ENCODE measurements around the gene PAPLN. TPM values are rescaled to one million over a fixed set of nuclear protein-coding genes. Genes with fewer than 3 reads are reported as not detected.

The PAPLN gene
- total and polyA plus RNA-seq, 4 experiments from 2014 or later = 0.11 to 0.50 (median 0.25) TPM

DNA sequence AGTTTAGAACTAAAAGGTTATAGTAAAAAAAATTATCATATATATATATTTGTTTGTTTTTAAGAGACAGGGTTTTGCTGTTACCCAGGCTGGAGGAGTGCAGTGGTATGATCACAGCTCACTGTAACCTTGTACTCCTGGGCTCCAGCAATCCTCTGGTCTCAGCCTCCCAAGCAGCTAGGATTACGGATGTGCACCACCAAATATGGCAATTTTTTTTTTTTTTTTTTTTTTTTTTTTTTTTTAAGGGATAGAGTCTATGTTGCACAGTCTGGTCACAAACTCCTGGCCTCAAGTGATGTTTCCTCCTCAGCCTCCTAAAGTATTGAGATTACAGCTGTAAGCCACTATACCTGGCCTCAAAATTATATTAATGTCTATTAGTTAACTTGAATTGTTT, 48.7 kb downstream of the PAPLN start:
- Histone ChIP-seq H3K27ac (ENCODE audit: low read depth, low read length) (no peak overlapping the region), H3K36me3 (ENCODE audit: insufficient read depth, low read length) (peaks cover 50% of the 10 kb centered on the region), H3K4me1 (ENCODE audit: insufficient read depth, low read length) (peaks cover 9% of the 10 kb centered on the region), H3K27me3 (ENCODE audit: insufficient read depth, low read length) (no peaks in the 10 kb centered on the region), H3K9me3 (ENCODE audit: control insufficient read depth in 1 of 2, low read length in 2 of 2) (no peaks in the 10 kb centered on the region), H3K4me3 (ENCODE audit: low read length in 2 of 2) (no peak overlapping the region)
- Mint-ChIP-seq H3K27ac (peak overlapping the region in 1 of 7 donors; percentile 35), H3K4me3 (no peak overlapping the region), H3K9me3 (no peaks in the 10 kb centered on the region), H3K27me3 (no peaks in the 10 kb centered on the region), H3K36me3 (peaks cover 45 to 70% of the 10 kb centered on the region in 2 donors), H3K4me1 (peaks cover 0 to 15% (median 8%) of the 10 kb centered on the region in 4 donors)
- CTCF ChIA-PET (ENCODE audit: partially characterized antibody) = interaction anchor here (0.6 to 1.5 kb wide), 2 partner anchors 9 to 224 kb away, joined by 3 to 7 read pairs; no protein-coding TSS in a partner anchor
- POLR2A ChIA-PET (ENCODE audit: partially characterized antibody) = no interaction called here
- DNase-seq = no peak
- intact Hi-C loops (cut with micrococcal nuclease) = no loop called here

DNA sequence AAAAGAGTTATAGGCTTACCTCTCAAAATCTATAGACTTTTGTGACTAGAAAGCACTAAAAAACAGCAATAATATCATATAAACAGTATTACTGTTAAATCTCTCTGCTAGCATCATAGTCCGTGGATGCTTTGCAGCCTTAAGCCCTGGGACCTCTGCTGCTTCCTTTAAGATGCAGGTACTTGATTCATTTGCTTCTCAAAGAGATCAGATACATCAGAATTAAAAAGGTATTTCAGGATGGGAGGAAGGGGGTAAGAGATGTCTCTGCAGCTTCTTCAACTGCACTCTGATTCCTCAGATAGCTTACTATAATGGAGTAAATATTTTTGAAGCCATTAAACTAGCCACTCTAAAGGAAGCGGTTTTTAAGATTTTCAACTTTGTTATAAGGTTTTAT, 49.3 kb downstream of the PAPLN start:
- Mint-ChIP-seq H3K27me3 (no peaks in the 10 kb centered on the region), H3K27ac (no peak overlapping the region), H3K36me3 (peaks cover 39 to 64% of the 10 kb centered on the region in 2 donors), H3K4me1 (peaks cover 0 to 15% (median 8%) of the 10 kb centered on the region in 4 donors), H3K9me3 (no peaks in the 10 kb centered on the region), H3K4me3 (no peak overlapping the region)
- Histone ChIP-seq H3K4me3 (ENCODE audit: low read length in 2 of 2) (no peak overlapping the region), H3K27me3 (ENCODE audit: insufficient read depth, low read length) (no peaks in the 10 kb centered on the region), H3K4me1 (ENCODE audit: insufficient read depth, low read length) (peaks cover 9% of the 10 kb centered on the region), H3K27ac (ENCODE audit: low read depth, low read length) (no peak overlapping the region), H3K9me3 (ENCODE audit: control insufficient read depth in 1 of 2, low read length in 2 of 2) (no peaks in the 10 kb centered on the region), H3K36me3 (ENCODE audit: insufficient read depth, low read length) (peaks cover 44% of the 10 kb centered on the region)
- POLR2A ChIA-PET (ENCODE audit: partially characterized antibody) = no interaction called here
- intact Hi-C loops (cut with micrococcal nuclease) = no loop called here
- DNase-seq = no peak
- CTCF ChIA-PET (ENCODE audit: partially characterized antibody) = interaction anchor here (0.6 to 1.5 kb wide), 2 partner anchors 9 to 223 kb away, joined by 3 to 7 read pairs; no protein-coding TSS in a partner anchor

DNA sequence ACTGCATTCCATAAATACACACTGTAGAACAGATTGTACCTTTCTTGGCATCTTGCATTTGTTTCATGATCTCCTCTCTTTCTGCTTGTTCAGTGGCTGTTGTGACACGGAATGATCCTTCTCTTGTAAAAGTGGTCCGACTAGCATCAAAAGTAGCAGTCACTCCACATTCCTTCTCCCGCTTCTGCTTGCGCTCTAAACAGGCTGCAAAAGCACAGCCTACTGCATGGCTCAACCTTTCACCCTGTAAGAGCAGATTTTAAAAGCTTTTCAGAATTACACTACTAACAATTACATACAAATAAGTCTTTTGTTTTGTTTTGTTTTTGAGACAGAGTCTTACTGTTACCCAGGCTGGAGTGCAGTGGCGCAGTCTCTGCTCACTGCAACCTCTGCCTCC, 49.8 kb downstream of the PAPLN start:
- ChIA-PET CTCF (ENCODE audit: partially characterized antibody) (interaction anchor here (1.0 to 1.5 kb wide), 2 partner anchors 8 to 185 kb away, joined by 3 to 7 read pairs; no protein-coding TSS in a partner anchor), POLR2A (ENCODE audit: partially characterized antibody) (no interaction called here)
- peaks cover 0 to 12% (median 7%) of the 10 kb centered on the region in 4 donors for H3K4me1 Mint-ChIP-seq
- Histone ChIP-seq H3K4me3 (ENCODE audit: low read length in 2 of 2) (no peak overlapping the region), H3K27ac (ENCODE audit: low read depth, low read length) (no peak overlapping the region), H3K9me3 (ENCODE audit: control insufficient read depth in 1 of 2, low read length in 2 of 2) (no peaks in the 10 kb centered on the region), H3K27me3 (ENCODE audit: insufficient read depth, low read length) (no peaks in the 10 kb centered on the region), H3K36me3 (ENCODE audit: insufficient read depth, low read length) (peaks cover 40% of the 10 kb centered on the region), H3K4me1 (ENCODE audit: insufficient read depth, low read length) (peaks cover 9% of the 10 kb centered on the region)
- no peak overlapping the region for H3K27ac Mint-ChIP-seq
- no peak overlapping the region for H3K4me3 Mint-ChIP-seq
- intact Hi-C loops (cut with micrococcal nuclease) = no loop called here
- peaks cover 36 to 61% of the 10 kb centered on the region in 2 donors for H3K36me3 Mint-ChIP-seq
- H3K9me3 Mint-ChIP-seq = no peaks in the 10 kb centered on the region
- no peaks in the 10 kb centered on the region for H3K27me3 Mint-ChIP-seq
- DNase-seq = no peak

DNA sequence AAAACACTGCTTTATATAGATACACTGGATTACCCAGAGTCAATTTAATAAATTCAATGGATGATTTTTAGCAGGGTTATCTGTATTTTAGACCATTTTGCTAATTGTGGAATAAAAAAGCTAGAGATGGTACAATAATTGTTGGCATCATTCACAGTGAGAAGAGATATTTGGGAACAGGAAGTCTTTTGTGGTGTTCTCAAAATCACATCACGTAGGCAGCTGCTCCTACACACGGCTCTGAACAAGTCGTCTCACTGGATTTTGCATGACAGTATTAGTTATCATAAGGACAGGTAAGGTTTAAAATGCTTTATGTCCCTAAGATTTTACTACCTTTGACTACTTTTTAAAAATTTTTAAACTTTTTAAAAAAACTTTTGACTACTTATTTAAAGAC, 52.0 kb downstream of the PAPLN start:
- Histone ChIP-seq H3K27me3 (ENCODE audit: insufficient read depth, low read length) (no peaks in the 10 kb centered on the region), H3K4me1 (ENCODE audit: insufficient read depth, low read length) (peaks cover 9% of the 10 kb centered on the region), H3K9me3 (ENCODE audit: control insufficient read depth in 1 of 2, low read length in 2 of 2) (no peaks in the 10 kb centered on the region), H3K4me3 (ENCODE audit: low read length in 2 of 2) (no peak overlapping the region), H3K27ac (ENCODE audit: low read depth, low read length) (no peak overlapping the region), H3K36me3 (ENCODE audit: insufficient read depth, low read length) (peaks cover 27% of the 10 kb centered on the region)
- H3K36me3 Mint-ChIP-seq = peaks cover 34 to 55% of the 10 kb centered on the region in 2 donors
- POLR2A ChIA-PET (ENCODE audit: partially characterized antibody) = no interaction called here
- DNase-seq = no peak
- intact Hi-C loops (cut with micrococcal nuclease) = no loop called here
- no peak overlapping the region for H3K27ac Mint-ChIP-seq
- CTCF ChIA-PET (ENCODE audit: partially characterized antibody) = interaction anchor here (1.3 kb wide), 1 partner anchor 182 kb away, joined by 3 read pairs; no protein-coding TSS in a partner anchor
- no peaks in the 10 kb centered on the region for H3K9me3 Mint-ChIP-seq
- no peaks in the 10 kb centered on the region for H3K27me3 Mint-ChIP-seq
- H3K4me1 Mint-ChIP-seq = peaks cover 0 to 7% (median 6%) of the 10 kb centered on the region in 4 donors
- no peak overlapping the region for H3K4me3 Mint-ChIP-seq

DNA sequence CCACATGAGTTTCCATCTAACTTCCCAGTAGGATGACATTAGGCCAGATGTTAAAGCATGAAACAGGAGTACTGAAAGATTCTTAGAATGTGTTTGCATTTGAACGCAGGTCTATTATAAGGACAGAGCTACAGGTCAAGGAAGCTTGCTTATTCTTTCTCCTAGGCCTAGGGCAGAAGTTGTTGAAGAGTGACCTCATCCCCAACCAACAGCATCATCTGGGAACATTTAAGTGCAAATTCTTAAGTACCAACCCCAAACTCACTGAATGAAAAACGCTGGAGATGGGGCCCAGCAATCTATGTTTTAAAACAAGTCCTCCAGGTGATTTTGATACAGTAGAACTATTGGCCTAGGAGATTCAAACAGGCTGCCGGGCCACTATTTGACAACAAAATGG, 52.4 kb downstream of the PAPLN start:
- Mint-ChIP-seq H3K27me3 (no peaks in the 10 kb centered on the region), H3K4me1 (peaks cover 0 to 7% (median 6%) of the 10 kb centered on the region in 4 donors), H3K4me3 (no peak overlapping the region), H3K36me3 (peaks cover 31 to 53% of the 10 kb centered on the region in 2 donors), H3K27ac (peak overlapping the region in 3 of 7 donors; percentile 12 to 55 (median 53)), H3K9me3 (no peaks in the 10 kb centered on the region)
- no peak for DNase-seq
- Histone ChIP-seq H3K36me3 (ENCODE audit: insufficient read depth, low read length) (peaks cover 26% of the 10 kb centered on the region), H3K9me3 (ENCODE audit: control insufficient read depth in 1 of 2, low read length in 2 of 2) (no peaks in the 10 kb centered on the region), H3K4me3 (ENCODE audit: low read length in 2 of 2) (no peak overlapping the region), H3K27me3 (ENCODE audit: insufficient read depth, low read length) (no peaks in the 10 kb centered on the region), H3K27ac (ENCODE audit: low read depth, low read length) (no peak overlapping the region), H3K4me1 (ENCODE audit: insufficient read depth, low read length) (peaks cover 9% of the 10 kb centered on the region)
- POLR2A ChIA-PET (ENCODE audit: partially characterized antibody) = no interaction called here
- intact Hi-C loops (cut with micrococcal nuclease) = no loop called here
- CTCF ChIA-PET (ENCODE audit: partially characterized antibody) = interaction anchor here (1.2 kb wide), 1 partner anchor 182 kb away, joined by 4 read pairs; no protein-coding TSS in a partner anchor

DNA sequence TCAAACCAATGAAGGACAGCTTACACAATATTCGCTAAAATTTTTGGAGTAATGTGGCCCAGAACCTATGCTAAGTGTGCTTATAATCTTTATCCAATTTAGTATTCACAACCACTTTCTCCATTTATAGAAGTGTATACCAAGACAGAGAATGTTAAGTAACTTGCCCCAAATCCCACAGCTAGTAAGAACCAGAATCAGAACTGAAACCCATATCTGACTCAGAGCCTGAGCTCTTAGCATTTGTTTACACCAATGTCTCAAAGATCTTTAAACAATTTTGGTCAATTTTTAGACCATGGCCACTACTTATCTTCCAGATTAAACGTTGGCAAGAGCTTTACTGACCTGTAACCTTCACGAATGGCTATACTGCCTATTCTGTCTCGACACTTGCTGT, 53.0 kb downstream of the PAPLN start:
- POLR2A ChIA-PET (ENCODE audit: partially characterized antibody) = no interaction called here
- Histone ChIP-seq H3K4me1 (ENCODE audit: insufficient read depth, low read length) (peaks cover 9% of the 10 kb centered on the region), H3K27ac (ENCODE audit: low read depth, low read length) (no peak overlapping the region), H3K36me3 (ENCODE audit: insufficient read depth, low read length) (peaks cover 21% of the 10 kb centered on the region), H3K9me3 (ENCODE audit: control insufficient read depth in 1 of 2, low read length in 2 of 2) (no peaks in the 10 kb centered on the region), H3K27me3 (ENCODE audit: insufficient read depth, low read length) (no peaks in the 10 kb centered on the region), H3K4me3 (ENCODE audit: low read length in 2 of 2) (no peak overlapping the region)
- CTCF ChIA-PET (ENCODE audit: partially characterized antibody) = interaction anchor here (1.2 kb wide), 1 partner anchor 181 kb away, joined by 4 read pairs; no protein-coding TSS in a partner anchor
- Mint-ChIP-seq H3K36me3 (peaks cover 31 to 51% of the 10 kb centered on the region in 2 donors), H3K4me3 (no peak overlapping the region), H3K27ac (peak overlapping the region in 2 of 7 donors; percentile 35 to 57), H3K9me3 (no peaks in the 10 kb centered on the region), H3K4me1 (peaks cover 0 to 9% (median 8%) of the 10 kb centered on the region in 4 donors), H3K27me3 (no peaks in the 10 kb centered on the region)
- no peak for DNase-seq
- intact Hi-C loops (cut with micrococcal nuclease) = no loop called here

DNA sequence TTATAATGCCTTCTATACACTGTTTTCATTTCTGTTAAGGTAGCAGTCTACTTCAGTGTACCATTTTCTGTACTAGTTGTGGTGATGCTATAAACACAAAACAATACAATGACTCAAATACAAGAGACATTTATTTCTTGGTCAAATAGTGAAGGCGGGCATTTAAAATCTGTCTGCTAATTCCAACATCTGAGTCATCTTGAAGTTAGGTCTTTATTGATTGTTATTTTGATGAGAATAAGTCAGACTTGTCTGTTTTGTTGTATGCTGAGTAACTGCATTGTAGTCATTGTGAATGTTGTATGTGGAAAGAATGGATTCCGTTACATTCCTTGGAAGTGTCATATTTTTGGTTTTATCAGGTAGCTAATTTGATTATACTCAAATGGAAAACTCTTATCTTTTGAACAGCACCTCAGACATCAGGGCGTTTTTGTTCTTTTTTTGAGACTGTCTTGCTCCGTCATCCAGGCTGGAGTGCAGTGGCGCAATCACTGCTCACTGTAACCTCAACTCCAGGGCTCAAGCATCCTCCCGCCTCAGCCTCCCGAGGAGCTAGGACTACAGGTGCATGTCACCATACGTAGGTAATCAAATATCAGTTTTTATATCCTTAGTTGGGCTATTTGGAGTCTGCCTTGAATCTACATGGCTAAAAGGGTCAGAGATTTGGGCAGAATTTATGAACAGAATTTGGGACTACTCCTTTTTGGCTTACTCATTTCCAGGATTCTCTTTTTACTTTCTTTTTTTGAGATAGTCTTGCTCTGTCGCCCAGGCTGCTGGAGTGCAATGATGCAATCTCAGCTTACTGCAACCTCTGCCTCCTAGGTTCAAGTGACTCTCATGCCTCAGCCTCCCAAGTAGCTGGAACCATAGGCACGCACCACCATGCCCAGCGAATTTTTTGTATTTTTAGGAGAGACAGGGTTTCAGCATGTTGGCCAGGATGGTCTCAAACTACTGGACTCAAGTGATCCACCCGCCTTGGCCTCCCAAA, 56.8 kb downstream of the PAPLN start:
- Mint-ChIP-seq H3K27ac (peak overlapping the region in 1 of 7 donors; percentile 18), H3K9me3 (no peaks in the 10 kb centered on the region), H3K4me1 (peaks cover 0 to 10% (median 8%) of the 10 kb centered on the region in 4 donors), H3K27me3 (no peaks in the 10 kb centered on the region), H3K36me3 (peaks cover 24 to 44% of the 10 kb centered on the region in 2 donors), H3K4me3 (no peak overlapping the region)
- H3K27me3 ChIP-seq (ENCODE audit: insufficient read depth, low read length) = no peaks in the 10 kb centered on the region
- intact Hi-C loops (cut with micrococcal nuclease) = no loop called here
- H3K27ac ChIP-seq (ENCODE audit: low read depth, low read length) = no peak overlapping the region
- no peaks in the 10 kb centered on the region for H3K9me3 ChIP-seq (ENCODE audit: control insufficient read depth in 1 of 2, low read length in 2 of 2)
- peaks cover 12% of the 10 kb centered on the region for H3K36me3 ChIP-seq (ENCODE audit: insufficient read depth, low read length)
- POLR2A ChIA-PET (ENCODE audit: partially characterized antibody) = interaction anchor here (1.5 kb wide), 1 partner anchor 178 kb away, joined by 7 read pairs; no protein-coding TSS in a partner anchor
- H3K4me1 ChIP-seq (ENCODE audit: insufficient read depth, low read length) = peaks cover 9% of the 10 kb centered on the region
- CTCF ChIA-PET (ENCODE audit: partially characterized antibody) = interaction anchor here (1.0 to 5.9 kb wide), 18 partner anchors 8 to 275 kb away, joined by 3 to 147 read pairs (median 4); partner anchors contain the start of gene ACOT2
- DNase-seq = no peak
- H3K4me3 ChIP-seq (ENCODE audit: low read length in 2 of 2) = no peak overlapping the region
